ENCODE data around the gene BICC1. TPM values are rescaled to one million over a fixed set of nuclear protein-coding genes. Genes with fewer than 3 reads are reported as not detected.

The BICC1 gene
- total and polyA plus RNA-seq, 2 donors (not counting 1 experiment from before 2014, with no cell fraction given): not detected

GRCh38 chr10:58859526-58859925 is 346.9 kb downstream of the BICC1 start:
- intact Hi-C loops (cut with micrococcal nuclease): no loop called here
- Histone ChIP-seq H3K4me3 (ENCODE audit: control extremely low read depth in 1 of 5, extremely low read depth in 1 of 5, insufficient read depth in 1 of 5, low read depth in 2 of 5, low read length in 4 of 5) (no peak overlapping the region), H3K4me1 (ENCODE audit: control insufficient read depth in 2 of 2, insufficient read depth in 2 of 2, low read length in 2 of 2) (no peaks in the 10 kb centered on the region), H3K4me2 (replicated peaks; ENCODE audit: low read depth, low read length, poor library complexity, severe bottlenecking) (no peak overlapping the region), H3K27ac (ENCODE audit: low read length in 2 of 2) (no peak overlapping the region), H3K79me2 (ENCODE audit: control insufficient read depth, insufficient read depth, low read length) (no peaks in the 10 kb centered on the region), H2AFZ (ENCODE audit: insufficient read depth, low read depth, low read length, poor library complexity, severe bottlenecking) (no peak overlapping the region), H4K20me1 (ENCODE audit: control insufficient read depth, insufficient read depth, low read length, poor library complexity, severe bottlenecking) (no peaks in the 10 kb centered on the region), H3K9ac (ENCODE audit: low read length) (no peak overlapping the region), H3K36me3 (replicated peaks in 1 of 2; ENCODE audit: control extremely low read depth in 1 of 2, control insufficient read depth in 1 of 2, extremely low read depth in 1 of 2, insufficient read depth in 2 of 2, low read length in 1 of 2) (no peaks in the 10 kb centered on the region), H3K27me3 (replicated peaks in 1 of 4; ENCODE audit: control extremely low read depth in 1 of 4, control insufficient read depth in 3 of 4, insufficient read depth in 4 of 4, low read length in 3 of 4) (no peaks in the 10 kb centered on the region), H3K9me3 (ENCODE audit: control extremely low read depth in 1 of 3, control insufficient read depth in 2 of 3, insufficient read depth in 1 of 3, low read length in 2 of 3) (peaks cover 0 to 6% (median 0%) of the 10 kb centered on the region in 3 donors)
- Mint-ChIP-seq H3K27me3 (no peaks in the 10 kb centered on the region), H3K4me3 (no peak overlapping the region), H3K27ac (no peak overlapping the region), H3K4me1 (no peaks in the 10 kb centered on the region), H3K9me3 (ENCODE audit: insufficient read depth) (peaks cover 3% of the 10 kb centered on the region)
- ATAC-seq (ENCODE audit: low read depth) (no peak), DNase-seq (no peak)
- ChIA-PET POLR2A (no interaction called here), CTCF (interaction anchor here (0.6 kb wide), 1 partner anchor 12 kb away, joined by 3 read pairs; no protein-coding TSS in a partner anchor)
- no peak for TF ChIP-seq EZH2 (IDR thresholded peaks at IDR 0.05; ENCODE audit: borderline replicate concordance, insufficient read depth, low read depth, low read length, poor library complexity, severe bottlenecking)
- no peak for TF ChIP-seq CTCF (IDR thresholded peaks at IDR 0.05)
- no CpG with 5 or more reads among the region's 2 CpGs for WGBS (ENCODE audit: insufficient coverage)

GRCh38 chr10:58867683-58868082 is 355.0 kb downstream of the BICC1 start:
- no peak overlapping the region for H3K27ac Mint-ChIP-seq
- CTCF ChIA-PET: no interaction called here
- ATAC-seq (ENCODE audit: low read depth): no peak

More at GRCh38 chr10:58867683-58868082, 355.0 kb downstream of the BICC1 start:
- no peak for DNase-seq
- Histone ChIP-seq H4K20me1 (ENCODE audit: control insufficient read depth, insufficient read depth, low read length, poor library complexity, severe bottlenecking) (no peaks in the 10 kb centered on the region), H3K79me2 (ENCODE audit: control insufficient read depth, insufficient read depth, low read length) (no peaks in the 10 kb centered on the region), H3K9me3 (ENCODE audit: control extremely low read depth in 1 of 3, control insufficient read depth in 2 of 3, insufficient read depth in 1 of 3, low read length in 2 of 3) (no peaks in the 10 kb centered on the region), H3K27ac (ENCODE audit: low read length in 2 of 2) (no peak overlapping the region), H3K9ac (ENCODE audit: low read length) (no peak overlapping the region), H3K4me3 (ENCODE audit: control extremely low read depth in 1 of 5, extremely low read depth in 1 of 5, insufficient read depth in 1 of 5, low read depth in 2 of 5, low read length in 4 of 5) (no peak overlapping the region), H3K27me3 (replicated peaks in 1 of 4; ENCODE audit: control extremely low read depth in 1 of 4, control insufficient read depth in 3 of 4, insufficient read depth in 4 of 4, low read length in 3 of 4) (no peaks in the 10 kb centered on the region), H3K4me2 (replicated peaks; ENCODE audit: low read depth, low read length, poor library complexity, severe bottlenecking) (no peak overlapping the region), H2AFZ (ENCODE audit: insufficient read depth, low read depth, low read length, poor library complexity, severe bottlenecking) (no peak overlapping the region), H3K4me1 (ENCODE audit: control insufficient read depth in 2 of 2, insufficient read depth in 2 of 2, low read length in 2 of 2) (no peaks in the 10 kb centered on the region), H3K36me3 (replicated peaks in 1 of 2; ENCODE audit: control extremely low read depth in 1 of 2, control insufficient read depth in 1 of 2, extremely low read depth in 1 of 2, insufficient read depth in 2 of 2, low read length in 1 of 2) (no peaks in the 10 kb centered on the region)
- intact Hi-C loops (cut with micrococcal nuclease): no loop called here
- Mint-ChIP-seq H3K4me3 (no peak overlapping the region), H3K4me1 (no peaks in the 10 kb centered on the region), H3K9me3 (ENCODE audit: insufficient read depth) (no peaks in the 10 kb centered on the region), H3K27me3 (no peaks in the 10 kb centered on the region)
- TF ChIP-seq EZH2 (IDR thresholded peaks at IDR 0.05; ENCODE audit: borderline replicate concordance, insufficient read depth, low read depth, low read length, poor library complexity, severe bottlenecking): no peak
- no peak for TF ChIP-seq CTCF (IDR thresholded peaks at IDR 0.05)
- POLR2A ChIA-PET: no interaction called here

Measured in B cell (primary cell).